Globus pallidus (tissue), 1 donor: ENCODE measurements around the gene SPAG9.

ENCODE experiments used
- DNase-seq: peaks from one replicate; pipeline ENCODE4 v3.0.0-alpha.2; 2015; ENCODE audit warnings: low spot score

The SPAG9 gene

DNA sequence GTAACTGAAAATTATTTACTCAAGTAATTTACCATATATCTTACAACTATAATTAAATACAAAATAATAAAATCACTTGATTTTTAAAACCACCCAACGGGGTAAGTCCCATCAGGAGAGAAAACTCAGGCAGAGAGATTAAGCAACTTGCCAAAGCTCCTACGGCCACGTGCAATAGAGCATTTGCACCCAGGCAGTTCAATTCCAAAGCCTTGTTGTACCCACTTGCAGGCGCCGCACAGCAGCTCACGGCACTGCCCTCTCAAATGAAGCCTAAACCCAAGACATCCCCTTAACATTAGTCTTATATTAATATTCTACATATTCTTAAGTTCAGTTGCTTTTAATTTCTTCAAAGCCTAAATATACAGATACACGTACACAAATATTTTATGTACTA lies 75.7 kb downstream of the SPAG9 start:
- DNase-seq, result peak; percentile 81

DNA sequence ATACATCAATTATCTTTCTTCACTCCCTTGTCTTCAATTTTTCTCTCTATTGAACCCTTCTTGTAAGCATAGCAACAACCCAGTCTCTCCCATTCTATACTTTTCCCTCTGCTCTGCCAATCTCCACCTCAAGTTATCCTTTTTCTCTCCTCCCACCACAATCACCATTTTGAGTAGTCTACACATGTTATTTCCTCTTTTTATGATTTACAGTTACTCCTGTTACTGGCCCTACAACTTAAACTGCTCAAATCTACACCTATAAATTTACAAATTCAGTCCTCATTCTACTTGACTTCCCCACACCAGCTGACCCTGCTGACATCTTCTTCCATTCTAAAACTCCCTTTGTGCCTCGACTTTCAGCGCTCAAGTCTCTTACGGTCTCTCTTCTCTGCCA lies 84.6 kb downstream of the SPAG9 start:
- DNase-seq, result no peak

DNA sequence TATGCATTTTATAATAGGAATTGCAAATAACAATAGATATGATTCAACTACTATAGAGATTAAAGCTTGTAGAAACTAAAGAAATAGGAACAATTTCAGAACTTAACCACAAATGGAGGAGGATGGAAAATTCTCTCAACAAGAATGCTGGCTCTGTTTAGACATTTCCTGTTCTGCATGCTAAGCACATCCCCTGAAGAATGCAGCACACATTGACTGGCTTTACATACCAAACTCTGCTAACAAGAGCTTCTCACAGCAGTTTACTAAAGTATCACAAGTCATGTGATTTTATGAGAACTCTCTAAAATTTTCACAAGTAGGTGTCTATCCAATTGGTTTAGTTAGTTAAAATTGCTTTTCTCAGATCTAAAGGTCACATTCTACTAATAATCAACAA lies 85.2 kb downstream of the SPAG9 start:
- peak; percentile 89 for DNase-seq

DNA sequence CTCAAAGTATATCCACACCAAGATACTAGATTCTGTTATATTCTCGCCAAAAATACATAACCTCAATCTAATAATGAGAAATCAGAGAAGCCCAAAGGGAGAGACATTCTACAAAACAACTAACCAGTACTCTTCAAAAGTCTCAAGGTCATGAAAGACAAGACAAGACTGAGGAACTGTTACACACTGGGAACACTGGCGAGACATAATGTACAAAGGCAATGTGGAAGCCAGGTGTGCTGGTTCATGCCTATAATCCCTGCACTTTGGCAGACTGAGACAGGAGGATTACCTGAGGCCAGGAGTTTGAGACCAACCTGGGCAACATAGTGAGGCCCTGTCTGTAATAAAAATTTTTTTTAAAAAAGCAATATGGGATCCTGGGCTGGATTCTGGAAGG lies 85.9 kb downstream of the SPAG9 start:
- DNase-seq, result no peak

DNA sequence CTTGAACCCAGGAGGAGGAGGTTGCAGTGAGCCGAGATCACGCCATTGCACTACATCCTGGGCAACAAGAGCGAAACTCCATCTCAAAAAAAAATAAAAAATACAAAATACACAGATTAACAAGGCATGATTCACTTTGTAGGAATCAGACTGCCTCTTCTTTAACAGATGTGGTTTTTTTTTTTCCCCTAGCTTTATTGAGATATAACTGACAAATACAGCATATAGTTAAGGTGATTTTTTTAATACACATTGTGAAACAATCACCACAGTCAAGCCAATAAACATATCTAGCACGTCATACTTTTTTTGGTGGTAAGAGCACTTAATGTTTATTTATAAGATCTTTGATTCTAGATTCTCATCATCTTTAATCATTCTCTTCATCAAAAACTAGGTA lies 87.8 kb downstream of the SPAG9 start:
- no peak for DNase-seq

DNA sequence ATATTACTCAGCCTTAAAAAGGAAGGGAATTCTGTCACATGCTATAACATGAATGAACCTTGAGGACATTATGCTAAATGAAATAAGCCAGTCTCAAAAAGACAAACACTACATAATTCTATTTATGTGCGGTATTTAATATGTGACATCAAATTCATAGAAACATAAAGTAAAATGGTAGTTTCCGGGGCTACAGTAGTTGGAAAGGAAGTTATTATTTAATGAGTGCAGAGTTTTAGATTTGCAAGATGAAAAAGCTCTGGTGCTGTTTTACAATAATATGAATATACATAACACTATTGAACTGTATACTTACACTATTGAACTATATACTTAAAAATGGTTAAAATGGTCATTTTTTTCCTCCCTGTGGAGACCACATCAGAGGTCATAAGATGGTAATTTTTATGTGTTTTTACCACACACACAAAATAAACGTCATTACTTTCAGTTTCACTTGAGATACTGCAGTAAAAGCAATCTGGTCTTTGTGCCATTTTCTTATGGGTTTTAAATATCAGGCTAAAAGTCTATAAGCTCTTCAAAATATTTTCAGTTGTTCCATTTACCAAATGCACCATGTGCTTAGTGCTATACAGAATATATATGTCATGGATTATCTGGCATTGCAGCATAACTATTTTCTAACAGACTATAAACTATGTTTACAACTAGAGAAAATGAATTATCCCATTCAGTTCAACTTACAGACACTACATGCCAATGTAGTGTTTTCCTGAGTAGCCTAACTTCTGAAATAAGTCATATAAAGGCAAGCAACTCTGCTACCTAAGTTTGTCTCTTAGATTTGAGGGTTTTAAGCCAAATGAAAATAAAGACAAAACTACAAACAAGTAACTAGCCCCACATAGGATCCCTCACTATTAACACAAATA lies 90.9 kb downstream of the SPAG9 start:
- no peak for DNase-seq

DNA sequence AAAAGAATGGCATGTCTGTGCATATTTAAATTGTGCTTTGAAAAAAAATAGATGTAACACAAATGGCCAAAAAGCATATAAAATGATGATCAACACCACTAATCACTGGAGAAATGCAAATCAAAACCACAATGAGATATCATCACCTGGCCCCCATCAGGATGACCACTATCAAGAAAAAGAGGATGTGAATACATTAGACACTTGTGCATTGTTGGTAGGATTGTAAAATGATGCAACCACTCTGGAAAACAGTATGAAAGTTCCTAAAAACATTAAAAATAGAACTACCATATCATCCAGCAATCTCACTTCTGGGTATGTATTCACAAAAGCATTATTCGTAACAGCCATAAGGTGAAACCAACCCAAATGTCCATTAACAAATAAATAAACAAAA lies 91.5 kb downstream of the SPAG9 start:
- DNase-seq, result no peak

DNA sequence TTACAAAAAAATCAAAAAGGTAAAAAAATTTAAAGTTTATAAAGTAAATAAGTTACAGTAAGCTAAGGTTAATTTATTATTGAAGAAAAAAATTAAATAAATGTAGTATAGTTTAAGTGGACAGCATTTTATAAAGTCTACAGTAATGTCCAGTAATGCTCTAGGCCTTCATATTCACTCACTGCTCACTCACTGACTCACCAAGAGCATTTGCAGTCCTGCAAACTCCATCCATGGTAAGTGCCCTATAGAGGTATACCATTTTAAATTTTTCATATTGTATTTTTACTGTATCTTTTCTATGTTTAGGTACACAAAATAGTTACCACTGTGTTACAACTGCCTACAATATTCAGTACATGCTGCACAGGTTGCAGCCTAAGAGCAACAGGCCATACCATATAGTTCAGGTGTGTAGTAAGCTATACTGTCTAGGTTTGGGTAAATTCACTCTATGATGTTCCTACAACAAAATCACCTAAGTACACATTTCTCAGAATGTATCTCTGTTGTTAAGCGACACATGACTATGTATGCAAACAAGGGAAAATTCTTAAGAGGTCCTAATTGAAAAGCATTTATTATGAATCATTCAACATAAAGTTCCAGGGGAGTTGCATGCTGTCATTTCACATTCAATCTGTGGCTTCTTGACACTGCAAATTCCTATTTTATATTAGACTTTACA lies 92.3 kb downstream of the SPAG9 start:
- DNase-seq, result no peak

DNA sequence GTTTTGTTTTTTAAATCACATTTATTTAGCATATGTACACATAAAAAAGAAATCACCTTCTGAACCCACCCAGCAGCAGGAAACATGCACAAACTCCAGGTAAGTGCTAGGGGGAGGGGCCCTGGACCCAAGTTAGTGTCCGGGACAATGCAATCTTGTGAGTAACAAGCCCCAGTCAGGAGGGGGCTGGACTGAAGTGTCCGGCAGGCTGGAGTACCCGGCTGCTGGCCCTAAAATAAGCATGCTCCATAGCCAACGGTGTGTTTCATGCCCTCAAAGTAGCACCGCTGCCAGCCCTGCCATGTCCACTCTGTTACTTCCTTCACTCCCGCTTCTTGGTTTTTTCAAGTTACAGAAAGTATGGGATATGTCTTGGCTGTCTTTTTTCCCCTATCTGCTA lies 102.1 kb downstream of the SPAG9 start:
- no peak for DNase-seq

DNA sequence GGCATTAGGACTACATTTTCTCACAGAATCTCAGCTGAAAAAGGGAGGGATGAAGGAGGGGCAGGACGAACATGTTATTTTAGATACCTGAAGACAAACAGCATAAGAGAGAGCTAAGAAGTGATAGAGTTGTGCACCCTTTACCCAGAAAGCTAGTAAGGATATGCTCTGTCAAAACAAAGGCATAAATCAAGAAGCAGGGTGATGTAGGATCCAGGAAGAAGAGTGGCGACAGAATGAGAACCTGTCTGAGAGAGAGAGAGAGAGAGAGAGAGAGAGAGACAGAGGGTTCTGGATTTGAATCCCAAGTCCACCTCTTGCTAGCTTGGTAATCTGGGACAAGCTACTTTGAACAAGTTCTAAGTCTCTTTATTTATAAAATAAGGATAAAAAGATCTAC lies 103.4 kb downstream of the SPAG9 start:
- DNase-seq, result no peak

DNA sequence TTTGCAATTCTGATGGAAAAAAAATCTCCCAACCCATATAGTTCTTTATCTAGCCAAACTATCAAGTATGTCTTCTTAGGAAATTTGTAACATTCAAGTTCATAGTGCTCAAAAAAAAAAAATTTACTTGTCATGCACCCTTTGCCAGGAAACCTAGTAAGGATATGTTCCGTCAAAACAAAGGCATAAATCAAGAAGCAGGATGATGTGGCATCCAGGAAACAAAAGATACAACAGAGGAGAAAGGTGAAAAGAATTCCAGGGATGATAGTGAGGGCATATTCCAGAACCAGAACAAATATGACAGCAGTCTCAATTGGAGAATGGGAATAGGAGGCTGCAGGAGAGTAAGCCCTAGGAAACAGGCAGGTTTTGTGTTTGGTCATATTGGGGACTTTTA lies 104.6 kb downstream of the SPAG9 start:
- no peak for DNase-seq

DNA sequence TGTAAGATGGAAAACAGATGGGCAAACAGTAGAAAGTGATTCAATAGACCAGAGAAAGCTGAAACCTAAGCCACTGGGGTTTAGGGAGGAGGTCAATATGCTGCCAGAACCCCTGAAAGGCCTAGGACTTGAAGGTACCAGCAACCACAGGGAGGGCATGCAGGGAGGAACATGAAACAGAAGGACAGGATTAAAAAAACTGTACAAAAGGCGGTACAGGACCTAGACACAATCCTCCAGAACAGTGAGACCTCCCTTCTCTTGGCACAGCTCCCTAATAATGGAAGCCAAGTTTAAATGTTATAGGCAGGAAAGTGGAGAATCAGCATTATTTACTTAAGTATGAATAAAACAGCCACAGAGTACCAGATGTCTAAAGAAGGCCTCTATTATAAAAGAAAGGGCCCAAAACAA lies 105.5 kb downstream of the SPAG9 start:
- peak; percentile 55 for DNase-seq

DNA sequence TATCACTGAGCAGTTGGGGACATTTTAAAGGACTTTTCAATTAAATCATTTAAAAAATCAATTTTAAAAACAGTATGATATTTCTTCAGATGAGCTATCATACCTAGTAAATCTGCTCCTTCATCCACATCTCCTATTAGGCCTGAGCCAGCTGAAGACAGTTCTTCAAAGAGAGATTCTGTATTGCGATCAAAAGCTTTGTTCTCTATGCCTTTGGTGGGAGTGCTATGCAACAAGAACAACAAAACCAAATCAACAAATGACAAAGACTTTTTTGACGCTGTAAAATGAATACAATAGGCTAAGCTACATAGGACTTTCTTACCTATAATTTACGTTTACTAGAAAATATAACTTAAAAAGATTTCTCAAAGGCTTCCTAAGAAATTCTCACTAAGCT lies 106.5 kb downstream of the SPAG9 start:
- peak; percentile 69 for DNase-seq

DNA sequence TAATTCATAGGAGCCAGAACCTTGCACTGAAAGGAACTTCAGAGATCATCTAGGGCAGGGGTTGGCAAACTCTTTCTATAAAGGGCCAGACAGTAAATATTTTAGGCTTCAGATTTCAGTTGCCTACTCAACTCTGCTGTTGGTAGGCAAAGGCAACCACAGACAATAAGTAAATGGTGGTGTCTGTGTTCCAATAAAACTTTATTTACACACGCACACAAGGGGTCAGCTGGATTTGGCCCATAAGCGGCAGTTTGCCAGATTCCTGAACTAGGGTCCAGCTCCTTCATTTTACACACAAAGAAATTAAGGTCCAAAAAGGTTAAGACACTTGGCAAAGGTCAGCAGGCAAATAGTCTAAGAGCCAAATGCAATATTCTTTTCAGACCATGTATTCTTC lies 107.3 kb downstream of the SPAG9 start:
- no peak for DNase-seq

DNA sequence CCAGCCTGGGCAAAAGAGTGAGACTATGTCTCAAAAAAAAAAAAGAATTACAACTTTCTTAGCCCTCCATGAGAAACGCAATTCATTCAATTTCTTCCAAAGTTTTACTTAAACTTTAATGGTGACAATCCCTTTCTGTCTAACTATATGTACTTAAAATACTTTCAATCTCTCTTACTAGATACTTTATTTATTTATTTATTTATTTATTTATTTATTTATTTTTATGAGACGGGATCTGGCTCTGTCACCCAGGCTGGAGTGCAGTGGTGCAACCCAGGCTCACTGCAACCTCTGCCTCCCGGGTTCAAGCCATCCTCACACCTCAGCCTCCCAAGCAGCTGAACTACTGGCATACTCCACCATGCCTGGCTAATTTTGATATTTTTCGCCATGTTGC lies 108.1 kb downstream of the SPAG9 start:
- DNase-seq, result no peak

DNA sequence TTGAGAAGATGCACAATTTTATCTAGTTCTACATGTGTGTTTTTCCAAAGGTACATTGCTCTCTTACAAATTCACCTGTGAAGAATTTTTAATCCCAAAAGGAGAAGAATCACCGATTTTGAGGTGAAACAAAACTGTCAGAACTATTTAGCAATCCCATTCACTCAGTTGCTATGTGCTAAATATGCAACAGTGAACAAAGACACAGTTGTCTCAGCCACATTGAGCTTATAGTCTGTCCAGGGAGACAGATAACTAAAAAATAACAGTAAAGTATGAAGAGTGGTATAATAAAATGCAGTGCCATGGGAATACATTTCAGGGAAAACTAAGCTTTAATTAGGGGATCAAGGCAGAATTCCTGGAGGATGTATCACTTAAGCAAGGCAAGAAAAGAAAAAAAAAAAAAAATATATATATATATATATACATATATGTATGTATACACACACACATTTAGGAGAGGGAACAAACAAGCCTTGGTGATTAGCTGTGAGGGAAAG lies 110.4 kb downstream of the SPAG9 start:
- DNase-seq, result no peak

DNA sequence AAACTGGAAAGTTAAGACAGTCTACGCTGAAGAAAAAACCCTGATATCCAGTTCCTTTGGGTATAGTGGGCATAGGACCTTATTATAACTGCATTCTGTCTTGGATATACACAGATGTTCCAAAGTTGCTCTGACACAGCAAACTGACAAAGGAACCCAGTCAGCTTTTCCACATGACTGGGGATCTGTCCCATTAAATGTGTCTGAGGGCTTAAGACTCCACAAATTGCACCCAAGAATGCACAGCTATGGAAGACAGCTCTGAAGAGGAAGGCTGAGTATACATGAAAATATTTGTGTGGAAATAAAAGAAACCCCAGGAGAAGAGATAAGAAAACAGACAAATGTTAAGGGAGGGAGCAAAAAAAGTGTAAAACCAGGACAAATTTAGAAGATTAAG lies 114.1 kb downstream of the SPAG9 start:
- peak; percentile 76 for DNase-seq

DNA sequence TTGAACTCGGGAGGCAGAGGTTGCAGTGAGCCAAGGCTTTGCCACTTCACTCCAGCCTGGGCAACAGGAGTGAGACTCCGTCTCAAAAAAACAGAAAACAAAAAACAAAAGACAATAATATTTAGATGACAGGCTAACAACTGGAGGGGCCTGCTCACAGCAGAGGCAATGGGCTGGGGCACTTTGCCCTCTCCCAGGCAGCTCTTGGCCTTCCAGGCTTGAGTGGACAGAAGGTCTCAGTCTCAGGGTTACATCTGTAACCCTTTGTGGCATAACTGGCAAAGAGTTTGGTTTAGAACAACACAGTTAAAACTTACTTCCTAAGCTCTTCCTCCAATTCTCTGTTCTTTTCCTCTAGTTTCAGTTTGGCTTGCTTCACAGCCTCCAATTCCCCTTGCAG lies 114.9 kb downstream of the SPAG9 start:
- no peak for DNase-seq

DNA sequence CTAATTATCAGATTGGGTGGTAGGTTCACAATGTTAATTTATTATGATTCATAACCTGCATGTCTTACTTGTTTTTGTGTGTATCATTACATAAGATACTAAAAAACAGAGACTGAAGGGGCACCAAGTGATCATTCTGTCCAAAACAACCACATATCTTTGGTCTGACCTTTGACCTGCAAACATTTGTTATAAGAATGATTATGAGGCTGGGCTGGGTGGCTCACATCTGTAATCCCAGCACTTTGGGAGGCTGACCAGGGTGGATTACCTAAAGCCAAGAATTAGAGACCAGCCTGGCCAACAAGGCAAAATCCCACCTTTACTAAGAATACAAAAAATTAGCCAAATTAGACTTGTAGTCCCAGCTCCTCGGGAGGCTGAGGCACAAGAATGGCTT lies 116.4 kb downstream of the SPAG9 start:
- DNase-seq, result no peak

DNA sequence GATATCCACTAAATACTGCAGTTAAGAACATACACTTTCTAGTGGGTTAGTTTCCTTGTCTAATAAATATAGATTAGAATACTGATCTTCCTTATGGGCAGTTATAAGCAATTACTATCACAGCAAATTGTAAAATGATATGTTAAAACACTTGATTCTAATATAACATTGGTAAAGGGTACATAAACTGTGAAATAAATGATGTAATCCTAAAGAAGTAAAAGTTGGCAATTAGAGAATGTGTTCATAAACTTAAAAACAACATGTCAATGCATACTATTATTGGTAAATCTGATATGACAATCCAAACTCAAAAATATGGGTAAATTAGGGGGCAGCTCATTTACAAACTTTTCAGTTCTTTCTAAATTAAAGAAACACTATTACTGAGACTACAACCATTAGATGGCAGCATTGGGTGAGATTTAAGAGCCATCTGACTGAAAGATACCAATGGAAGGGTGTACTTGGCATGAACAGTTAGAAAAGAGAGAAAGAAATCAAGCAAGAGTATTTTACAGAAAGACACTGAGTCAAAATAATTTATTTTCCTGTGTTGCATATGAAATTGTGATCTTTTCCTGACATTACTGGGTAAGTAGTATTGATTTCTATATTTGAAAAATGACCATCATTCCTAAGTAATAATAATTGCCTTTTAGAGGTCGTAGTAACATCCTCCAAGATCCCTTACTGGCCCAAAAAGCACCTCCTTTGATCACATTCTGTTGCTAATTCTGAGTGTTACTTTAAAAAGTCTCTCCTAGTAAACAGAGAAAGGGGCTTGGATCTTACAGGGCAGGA lies 119.6 kb downstream of the SPAG9 start:
- peak; percentile 80 for DNase-seq

DNA sequence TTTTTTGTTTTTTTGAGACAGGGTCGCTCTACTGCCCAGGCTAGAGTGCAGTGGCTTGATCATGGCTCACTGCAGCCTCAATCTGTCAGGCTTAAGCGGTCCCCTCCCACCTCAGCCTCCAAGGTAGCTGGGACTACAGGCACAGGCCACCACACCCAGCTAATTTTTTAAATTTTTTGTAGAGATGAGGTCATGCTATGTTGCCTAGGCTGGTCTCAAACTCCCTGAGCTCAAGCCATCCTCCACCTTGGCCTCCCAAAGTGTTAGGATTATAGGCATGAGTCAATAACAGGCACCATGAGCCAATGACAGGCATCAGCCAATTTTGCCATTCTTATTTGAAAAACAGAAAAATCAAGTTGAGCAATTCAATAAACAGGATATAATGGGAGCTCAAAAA lies 125.0 kb downstream of the SPAG9 start:
- no peak for DNase-seq

DNA sequence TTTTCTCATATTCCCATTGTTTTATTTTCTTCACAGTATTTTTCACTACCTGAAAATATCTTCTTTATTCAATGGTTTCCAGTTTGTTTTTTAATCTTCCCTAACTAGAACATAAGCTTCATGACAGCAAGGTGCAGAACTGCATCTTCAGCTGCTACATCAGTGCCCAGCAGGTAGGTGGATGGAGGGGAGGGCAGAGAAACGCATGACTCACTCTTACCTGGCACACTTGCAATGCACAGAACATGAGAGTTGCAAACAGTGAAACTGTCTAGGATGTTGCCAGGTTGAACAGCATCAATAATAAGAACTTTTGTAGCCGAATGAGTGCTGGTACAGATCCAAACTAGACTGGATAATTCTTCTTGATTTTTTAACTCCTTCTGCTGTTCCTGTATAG lies 127.1 kb downstream of the SPAG9 start:
- DNase-seq, result no peak

DNA sequence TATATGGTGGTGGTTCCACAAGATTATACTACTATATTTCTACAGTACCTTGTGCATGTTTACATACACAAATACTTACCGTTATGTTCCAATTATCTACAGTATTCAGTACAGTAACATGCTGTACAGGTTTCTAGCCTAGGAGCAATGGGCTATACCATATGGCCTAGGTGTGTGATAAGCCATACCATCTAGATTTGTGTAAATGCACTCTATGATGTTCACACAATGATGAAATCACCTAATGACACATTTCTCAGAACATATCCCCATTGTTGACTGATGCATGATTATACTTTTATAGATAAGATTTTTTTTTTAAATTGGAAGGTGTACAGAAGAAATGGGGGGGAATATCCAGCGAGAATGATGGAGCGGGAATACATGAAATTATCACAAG lies 131.5 kb downstream of the SPAG9 start:
- DNase-seq, result no peak
